SK-N-SH treated with all-trans-retinoic acid at 6 μM for 48 hours (cell line): ENCODE results near the gene TMEM259.

Source experiments
- GLIS3 ChIP-seq: fragments of 250-450 bp; sonication (Bioruptor Pico); IDR thresholded peaks from 2 replicates; pipeline ENCODE4 v1.5.0; 2020; ENCODE audit warnings: mild to moderate bottlenecking, moderate library complexity
- RARB ChIP-seq: fragments of 250-450 bp; sonication (Bioruptor Pico); IDR thresholded peaks from 2 replicates; pipeline ENCODE4 v1.8.0; 2021; ENCODE audit warnings: mild to moderate bottlenecking, moderate library complexity
- TOX ChIP-seq: fragments of 250-450 bp; sonication (Bioruptor Pico); IDR thresholded peaks from 2 replicates; pipeline ENCODE4 v1.8.0; 2021; ENCODE audit warnings: mild to moderate bottlenecking, moderate library complexity, borderline replicate concordance
- ZC3H10 ChIP-seq: fragments of 250-450 bp; sonication (Bioruptor Pico); IDR thresholded peaks from 2 replicates; pipeline ENCODE4 v1.5.1; 2021; ENCODE audit warnings: mild to moderate bottlenecking, moderate library complexity
- ZFP3 ChIP-seq: fragments of 250-450 bp; sonication (Bioruptor Pico); IDR thresholded peaks from 2 replicates; pipeline ENCODE4 v1.5.0; 2020; ENCODE audit warnings: mild to moderate bottlenecking, moderate library complexity
- ZFP30 ChIP-seq: fragments of 450-650 bp; formaldehyde crosslinking; IDR thresholded peaks from 2 replicates; pipeline ENCODE4 v1.5.0; 2022; ENCODE audit warnings: mild to moderate bottlenecking, moderate library complexity
- ZNF565 ChIP-seq: fragments of 450-650 bp; formaldehyde crosslinking; conservative IDR thresholded peaks from 2 replicates; pipeline ENCODE4 v1.5.0; 2020; ENCODE audit warnings: low read depth, mild to moderate bottlenecking, moderate library complexity
- ZNF70 ChIP-seq: fragments of 450-650 bp; formaldehyde crosslinking; IDR thresholded peaks from 2 replicates; pipeline ENCODE4 v1.5.0; 2020; ENCODE audit warnings: mild to moderate bottlenecking, moderate library complexity
- ZNF8 ChIP-seq: fragments of 450-650 bp; formaldehyde crosslinking; IDR thresholded peaks from 2 replicates; pipeline ENCODE4 v1.5.0; 2020; ENCODE audit warnings: mild to moderate bottlenecking, moderate library complexity
- TF ChIP-seq, protein P1 (sequence below): fragments of 250-450 bp; sonication (Bioruptor Pico); IDR thresholded peaks from 2 replicates; pipeline ENCODE4 v1.8.0; 2021; ENCODE audit warnings: low read depth, mild to moderate bottlenecking, moderate library complexity, borderline replicate concordance
- TF ChIP-seq, protein P2 (sequence below): fragments of 250-450 bp; sonication (Bioruptor Pico); IDR thresholded peaks from 2 replicates; pipeline ENCODE4 v1.8.0; 2020; ENCODE audit warnings: mild to moderate bottlenecking, moderate library complexity, borderline replicate concordance
- TF ChIP-seq, protein P3 (sequence below): fragments of 250-450 bp; sonication (Bioruptor Pico); IDR thresholded peaks from 2 replicates; pipeline ENCODE4 v1.5.1; 2020; ENCODE audit warnings: low read depth, mild to moderate bottlenecking, moderate library complexity

DNA sequence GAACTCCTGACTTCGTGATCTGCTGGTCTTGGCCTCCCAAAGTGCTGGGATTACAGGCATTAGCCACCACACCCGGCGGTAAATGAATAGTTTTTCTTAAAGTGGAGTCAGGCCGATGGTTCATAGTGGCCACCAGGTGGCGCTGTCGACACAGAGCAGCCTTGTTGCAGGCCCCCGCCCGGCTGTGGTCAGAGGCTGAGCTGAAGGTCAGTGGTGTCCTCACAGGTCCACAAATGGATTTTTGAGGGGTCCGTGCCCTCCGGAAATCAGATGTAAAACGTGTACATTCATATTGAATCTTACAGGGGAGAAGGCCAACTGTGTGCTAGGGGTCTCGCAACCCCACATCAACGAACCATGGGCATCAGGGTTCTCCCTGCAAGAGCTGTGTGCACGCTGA is 50.2 kb downstream of the TMEM259 start:
- TF ChIP-seq, protein P1, sequence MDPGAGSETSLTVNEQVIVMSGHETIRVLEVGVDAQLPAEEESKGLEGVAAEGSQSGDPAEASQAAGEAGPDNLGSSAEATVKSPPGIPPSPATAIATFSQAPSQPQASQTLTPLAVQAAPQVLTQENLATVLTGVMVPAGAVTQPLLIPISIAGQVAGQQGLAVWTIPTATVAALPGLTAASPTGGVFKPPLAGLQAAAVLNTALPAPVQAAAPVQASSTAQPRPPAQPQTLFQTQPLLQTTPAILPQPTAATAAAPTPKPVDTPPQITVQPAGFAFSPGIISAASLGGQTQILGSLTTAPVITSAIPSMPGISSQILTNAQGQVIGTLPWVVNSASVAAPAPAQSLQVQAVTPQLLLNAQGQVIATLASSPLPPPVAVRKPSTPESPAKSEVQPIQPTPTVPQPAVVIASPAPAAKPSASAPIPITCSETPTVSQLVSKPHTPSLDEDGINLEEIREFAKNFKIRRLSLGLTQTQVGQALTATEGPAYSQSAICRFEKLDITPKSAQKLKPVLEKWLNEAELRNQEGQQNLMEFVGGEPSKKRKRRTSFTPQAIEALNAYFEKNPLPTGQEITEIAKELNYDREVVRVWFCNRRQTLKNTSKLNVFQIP (CRISPR knock-in tag): no peak
- TF ChIP-seq, protein P2, sequence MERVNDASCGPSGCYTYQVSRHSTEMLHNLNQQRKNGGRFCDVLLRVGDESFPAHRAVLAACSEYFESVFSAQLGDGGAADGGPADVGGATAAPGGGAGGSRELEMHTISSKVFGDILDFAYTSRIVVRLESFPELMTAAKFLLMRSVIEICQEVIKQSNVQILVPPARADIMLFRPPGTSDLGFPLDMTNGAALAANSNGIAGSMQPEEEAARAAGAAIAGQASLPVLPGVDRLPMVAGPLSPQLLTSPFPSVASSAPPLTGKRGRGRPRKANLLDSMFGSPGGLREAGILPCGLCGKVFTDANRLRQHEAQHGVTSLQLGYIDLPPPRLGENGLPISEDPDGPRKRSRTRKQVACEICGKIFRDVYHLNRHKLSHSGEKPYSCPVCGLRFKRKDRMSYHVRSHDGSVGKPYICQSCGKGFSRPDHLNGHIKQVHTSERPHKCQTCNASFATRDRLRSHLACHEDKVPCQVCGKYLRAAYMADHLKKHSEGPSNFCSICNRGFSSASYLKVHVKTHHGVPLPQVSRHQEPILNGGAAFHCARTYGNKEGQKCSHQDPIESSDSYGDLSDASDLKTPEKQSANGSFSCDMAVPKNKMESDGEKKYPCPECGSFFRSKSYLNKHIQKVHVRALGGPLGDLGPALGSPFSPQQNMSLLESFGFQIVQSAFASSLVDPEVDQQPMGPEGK (CRISPR knock-in tag): no peak
- no peak for TF ChIP-seq ZNF8 (CRISPR knock-in tag)
- no peak for TF ChIP-seq ZC3H10 (CRISPR knock-in tag)
- TF ChIP-seq ZFP3 (CRISPR knock-in tag): no peak
- TF ChIP-seq, protein P3, sequence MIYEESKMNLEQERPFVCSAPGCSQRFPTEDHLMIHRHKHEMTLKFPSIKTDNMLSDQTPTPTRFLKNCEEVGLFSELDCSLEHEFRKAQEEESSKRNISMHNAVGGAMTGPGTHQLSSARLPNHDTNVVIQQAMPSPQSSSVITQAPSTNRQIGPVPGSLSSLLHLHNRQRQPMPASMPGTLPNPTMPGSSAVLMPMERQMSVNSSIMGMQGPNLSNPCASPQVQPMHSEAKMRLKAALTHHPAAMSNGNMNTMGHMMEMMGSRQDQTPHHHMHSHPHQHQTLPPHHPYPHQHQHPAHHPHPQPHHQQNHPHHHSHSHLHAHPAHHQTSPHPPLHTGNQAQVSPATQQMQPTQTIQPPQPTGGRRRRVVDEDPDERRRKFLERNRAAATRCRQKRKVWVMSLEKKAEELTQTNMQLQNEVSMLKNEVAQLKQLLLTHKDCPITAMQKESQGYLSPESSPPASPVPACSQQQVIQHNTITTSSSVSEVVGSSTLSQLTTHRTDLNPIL (CRISPR knock-in tag): no peak
- no peak for TF ChIP-seq RARB (CRISPR knock-in tag)
- TF ChIP-seq ZNF70 (CRISPR knock-in tag): no peak
- TF ChIP-seq ZFP30 (CRISPR knock-in tag): no peak
- TF ChIP-seq ZNF565 (CRISPR knock-in tag): no peak
- no peak for TF ChIP-seq TOX (CRISPR knock-in tag)
- no peak for TF ChIP-seq GLIS3
